HG03571 (cell line): ENCODE data around the gene POLD4.
"Not testable (repeated sequence)": the region's sequence is repeated elsewhere in the genome, so short reads cannot be mapped to it uniquely, and the experiment has no call there.

Experiments used
- ATAC-seq: cut with Tn5 transposase; IDR thresholded peaks from one replicate; pipeline ENCODE4 v1.9.1; 2021; ENCODE audit not compliant: unreplicated experiment

The POLD4 gene

DNA sequence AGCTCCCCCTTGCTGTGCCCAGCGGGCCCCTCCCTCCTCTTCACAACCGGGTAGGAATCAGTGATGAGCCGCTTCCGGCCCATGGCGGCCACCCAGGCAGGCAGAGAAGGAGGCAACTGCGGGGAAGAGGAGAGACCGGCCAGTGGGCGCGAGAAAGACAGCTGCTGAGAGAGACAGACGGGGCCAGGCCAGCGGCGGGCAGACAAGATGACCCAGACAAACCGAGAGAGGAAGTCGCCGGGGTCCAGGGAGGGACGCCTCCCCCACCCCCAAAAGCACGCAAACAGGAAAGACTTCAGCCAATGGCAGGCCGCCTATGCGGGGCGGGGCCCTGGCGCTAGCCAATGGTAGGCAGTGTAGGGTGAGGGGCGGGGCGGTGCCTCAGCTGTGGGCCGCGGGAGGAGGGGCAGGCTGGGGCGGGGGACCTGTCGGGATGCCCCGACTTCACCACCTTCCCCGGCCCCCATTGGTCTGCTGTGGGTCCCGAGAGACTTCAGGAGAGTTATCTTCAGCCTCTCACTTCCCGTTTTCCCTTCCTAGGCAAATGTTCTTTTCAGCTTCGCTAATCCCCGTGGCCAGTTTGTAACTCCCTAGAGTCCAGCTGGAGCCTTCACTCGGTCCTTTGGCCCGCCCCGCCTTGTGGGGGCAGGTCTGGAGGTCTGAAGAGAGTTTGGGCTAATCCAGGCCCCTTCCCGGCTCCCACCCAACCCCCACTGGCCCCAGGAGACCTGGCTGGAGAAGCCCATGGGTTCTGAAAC, at the start of gene POLD4:
TSS of gene POLD4 (minus strand) at position 230 of the 758 bp plus-strand sequence. CDS start at position 83, 147 bp downstream.
- ATAC-seq, result peak; percentile 54

GRCh38 chr11:67403085-67403484, 49.7 kb upstream of the POLD4 start:
- not testable (repeated sequence) for ATAC-seq

GRCh38 chr11:67402192-67402839, 49.0 kb upstream of the POLD4 start:
- not testable (repeated sequence) for ATAC-seq

GRCh38 chr11:67401495-67402191, 48.3 kb upstream of the POLD4 start, which contains the start of gene PPP1CA:
Gene PPP1CA, minus strand, starts transcription at chr11:67401858. Its CDS starts 76 bp downstream, at chr11:67401782.
- peak; percentile 48 for ATAC-seq

- ATAC-seq, result peak; percentile 9
Observed at GRCh38 chr11:67400942-67401494, 47.7 kb upstream of the POLD4 start.

DNA sequence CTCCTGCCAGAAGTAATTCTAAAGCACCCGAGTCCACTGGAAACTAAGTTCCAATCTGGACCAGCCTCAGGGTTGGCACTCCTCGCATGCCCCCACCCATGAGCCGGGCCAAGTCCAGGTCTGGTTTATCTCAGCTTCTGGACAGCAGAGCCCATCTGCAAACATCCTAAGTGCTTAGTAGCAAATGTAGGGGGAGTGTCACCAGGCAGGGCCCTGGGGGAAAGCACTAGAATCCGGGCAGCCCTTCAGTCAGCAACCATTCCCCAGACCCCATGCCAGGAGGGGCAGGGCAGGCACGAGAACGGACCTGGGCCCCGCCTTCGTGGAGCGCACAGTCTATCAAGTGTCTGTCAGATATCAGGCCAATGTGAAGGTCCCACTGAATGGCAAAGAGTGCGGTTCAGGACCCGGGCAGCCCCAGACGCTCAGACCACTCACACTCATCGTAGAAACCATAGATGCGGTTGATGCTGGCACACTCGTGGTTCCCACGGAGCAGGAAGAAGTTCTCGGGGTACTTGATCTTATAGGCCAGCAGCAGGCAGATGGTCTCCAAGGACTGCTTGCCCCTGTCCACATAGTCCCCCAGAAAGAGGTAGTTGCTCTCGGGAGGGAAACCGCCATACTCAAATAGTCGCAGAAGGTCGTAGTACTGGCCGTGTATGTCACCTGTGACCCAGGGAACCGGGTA, 47.0 kb upstream of the POLD4 start:
- ATAC-seq, result no peak

- no peak for ATAC-seq
Observed at GRCh38 chr11:67398661-67399563, 45.6 kb upstream of the POLD4 start.

- no peak for ATAC-seq
Observed at GRCh38 chr11:67397986-67398660, 44.8 kb upstream of the POLD4 start.

DNA sequence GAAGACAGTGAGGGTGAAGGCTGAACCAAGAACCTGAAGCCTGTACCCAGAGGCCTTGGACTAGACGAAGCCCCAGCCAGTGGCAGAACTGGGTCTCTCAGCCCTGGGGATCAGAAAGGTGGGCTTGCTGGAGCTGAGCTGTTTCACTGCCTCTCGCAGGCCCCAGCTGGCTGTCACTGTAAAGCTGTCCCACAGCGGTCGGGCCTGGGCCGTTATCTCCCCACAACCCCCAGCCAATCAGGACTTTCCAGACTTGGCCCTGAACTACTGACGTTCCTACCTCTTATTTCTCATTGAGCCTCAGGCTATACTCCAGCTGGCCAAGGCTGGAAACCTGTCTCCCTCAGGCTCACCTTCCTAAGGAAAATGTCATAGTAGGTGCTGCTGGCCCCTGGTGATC, 44.2 kb upstream of the POLD4 start:
- ATAC-seq, result no peak

DNA sequence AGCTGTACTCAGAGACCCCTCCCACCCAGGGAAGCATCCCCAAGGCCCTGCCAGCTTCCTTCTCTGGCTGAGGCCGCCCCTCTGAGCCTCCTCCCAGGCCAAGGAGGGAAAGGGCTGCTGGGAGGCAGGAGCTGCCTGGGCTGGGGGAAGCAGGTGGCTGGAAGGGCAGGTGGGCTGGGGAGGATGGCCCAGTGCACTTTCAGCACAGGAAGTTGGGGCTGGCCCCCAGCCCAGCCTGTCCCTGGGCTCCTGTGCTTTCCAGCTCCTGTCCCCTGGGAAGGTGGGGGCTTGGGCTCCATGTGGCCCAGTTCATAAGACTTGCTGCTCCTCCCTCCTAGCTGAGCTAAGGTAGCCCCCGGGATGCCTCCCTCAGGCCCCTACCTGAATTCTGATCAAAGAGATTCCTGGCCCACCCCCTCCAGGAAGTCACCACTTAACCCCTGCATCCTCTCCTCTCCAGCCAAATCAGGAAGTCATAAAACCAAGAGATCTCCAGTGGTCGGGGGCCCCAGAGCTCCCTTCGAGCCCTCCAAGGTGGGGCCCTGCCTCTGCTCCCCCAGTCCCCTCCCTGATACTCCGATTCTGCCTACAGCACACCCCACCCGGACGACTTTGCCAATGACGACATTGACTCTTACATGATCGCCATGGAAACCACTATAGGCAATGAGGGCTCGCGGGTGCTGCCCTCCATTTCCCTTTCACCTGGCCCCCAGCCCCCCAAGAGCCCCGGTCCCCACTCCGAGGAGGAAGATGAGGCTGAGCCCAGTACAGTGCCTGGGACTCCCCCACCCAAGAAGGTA, 43.4 kb upstream of the POLD4 start:
- no peak for ATAC-seq

- no peak for ATAC-seq
Observed at GRCh38 chr11:67396259-67396581, 42.9 kb upstream of the POLD4 start.

DNA sequence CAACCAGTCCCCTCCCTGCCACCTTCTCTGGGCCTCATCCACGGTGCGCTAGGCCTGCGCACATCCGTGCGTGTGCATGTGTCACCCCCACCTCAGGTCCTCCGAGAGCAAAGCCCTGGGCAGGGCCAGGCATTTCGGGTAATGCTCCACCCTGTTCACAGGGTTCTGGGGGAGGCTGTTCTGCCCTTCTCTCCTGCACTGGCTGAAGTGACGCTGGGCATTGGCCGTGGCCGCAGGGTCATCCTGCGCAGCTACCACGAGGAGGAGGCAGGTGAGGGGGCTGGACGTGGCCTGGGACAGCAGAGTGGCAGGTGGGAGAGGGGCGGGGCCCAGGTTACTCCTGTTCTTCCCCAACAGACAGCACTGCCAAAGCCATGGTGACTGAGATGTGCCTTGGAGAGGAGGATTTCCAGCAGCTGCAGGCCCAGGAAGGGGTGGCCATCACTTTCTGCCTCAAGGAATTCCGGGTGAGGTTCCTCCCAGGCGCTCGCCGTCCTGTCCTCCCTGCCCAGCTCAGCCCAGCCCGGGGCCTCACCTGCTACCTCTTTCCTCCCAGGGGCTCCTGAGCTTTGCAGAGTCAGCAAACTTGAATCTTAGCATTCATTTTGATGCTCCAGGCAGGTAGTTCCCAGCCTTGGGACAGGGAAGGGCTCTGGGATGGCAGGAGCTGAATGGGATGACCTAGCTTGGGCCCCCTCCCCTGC, 42.4 kb upstream of the POLD4 start:
- no peak for ATAC-seq

GRCh38 chr11:67393990-67394389, 40.6 kb upstream of the POLD4 start:
- ATAC-seq, result no peak

- no peak for ATAC-seq
Observed at GRCh38 chr11:67393437-67393836, 40.1 kb upstream of the POLD4 start.

- peak; percentile 13 for ATAC-seq
Observed at GRCh38 chr11:67392183-67392715, 38.9 kb upstream of the POLD4 start.

GRCh38 chr11:67391304-67392182, 38.2 kb upstream of the POLD4 start, which contains the start of gene RAD9A:
Gene RAD9A, plus strand, starts transcription at chr11:67391986. Its CDS starts 59 bp downstream, at chr11:67392045.
- ATAC-seq, result peak; percentile 58

DNA sequence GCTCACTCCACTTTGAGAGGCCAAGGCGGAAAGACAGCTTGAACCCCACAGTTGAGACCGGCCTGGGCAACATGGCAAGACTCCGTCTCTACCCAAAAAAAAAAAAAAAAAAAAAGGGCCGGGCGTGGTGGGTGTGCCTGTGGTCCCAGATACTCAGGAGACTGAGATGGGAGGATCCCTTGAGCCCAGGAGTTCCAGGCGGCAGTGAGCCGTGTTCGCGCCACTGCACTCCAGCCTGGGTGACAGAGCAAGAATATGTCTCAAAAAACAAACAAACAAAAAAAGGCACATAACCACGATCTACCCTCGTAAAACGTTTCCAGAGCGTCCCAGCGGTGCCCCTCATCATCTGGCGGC, 37.6 kb upstream of the POLD4 start:
- ATAC-seq, result no peak
